C4-2B (cell line): ENCODE data around the gene CD27.

ENCODE experiments used
- ZFX ChIP-seq: fragments of 450-650 bp; IDR thresholded peaks from 2 replicates; pipeline ENCODE4 v1.6.1; 2017
- TF ChIP-seq, protein P1 (sequence below): fragments of 450-650 bp; conservative IDR thresholded peaks from 2 replicates; pipeline ENCODE4 v1.5.1; 2017; ENCODE audit warnings: mild to moderate bottlenecking

DNA sequence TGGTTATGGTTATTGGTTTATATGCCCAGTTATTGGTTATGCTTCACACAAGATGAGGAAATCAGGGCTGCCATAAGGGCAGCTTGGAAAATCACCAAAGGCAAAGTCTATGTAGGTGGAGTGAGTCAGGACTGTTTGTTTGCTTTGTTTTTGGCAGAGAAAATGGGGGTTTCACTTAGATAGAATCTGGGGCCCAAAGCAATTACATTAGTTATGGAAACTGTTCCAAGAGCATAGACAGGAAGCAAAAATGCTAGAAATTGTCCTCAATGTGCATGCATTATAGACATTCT, 23.5 kb downstream of the CD27 start:
- TF ChIP-seq, protein P1, sequence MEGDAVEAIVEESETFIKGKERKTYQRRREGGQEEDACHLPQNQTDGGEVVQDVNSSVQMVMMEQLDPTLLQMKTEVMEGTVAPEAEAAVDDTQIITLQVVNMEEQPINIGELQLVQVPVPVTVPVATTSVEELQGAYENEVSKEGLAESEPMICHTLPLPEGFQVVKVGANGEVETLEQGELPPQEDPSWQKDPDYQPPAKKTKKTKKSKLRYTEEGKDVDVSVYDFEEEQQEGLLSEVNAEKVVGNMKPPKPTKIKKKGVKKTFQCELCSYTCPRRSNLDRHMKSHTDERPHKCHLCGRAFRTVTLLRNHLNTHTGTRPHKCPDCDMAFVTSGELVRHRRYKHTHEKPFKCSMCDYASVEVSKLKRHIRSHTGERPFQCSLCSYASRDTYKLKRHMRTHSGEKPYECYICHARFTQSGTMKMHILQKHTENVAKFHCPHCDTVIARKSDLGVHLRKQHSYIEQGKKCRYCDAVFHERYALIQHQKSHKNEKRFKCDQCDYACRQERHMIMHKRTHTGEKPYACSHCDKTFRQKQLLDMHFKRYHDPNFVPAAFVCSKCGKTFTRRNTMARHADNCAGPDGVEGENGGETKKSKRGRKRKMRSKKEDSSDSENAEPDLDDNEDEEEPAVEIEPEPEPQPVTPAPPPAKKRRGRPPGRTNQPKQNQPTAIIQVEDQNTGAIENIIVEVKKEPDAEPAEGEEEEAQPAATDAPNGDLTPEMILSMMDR: no peak
- no peak for TF ChIP-seq ZFX
